Measurements from ENCODE around the gene KRTAP4-3. TPM values are rescaled to one million over a fixed set of nuclear protein-coding genes. Genes with fewer than 3 reads are reported as not detected.
"Not testable (repeated sequence)": the region's sequence is repeated elsewhere in the genome, so short reads cannot be mapped to it uniquely, and the experiment has no call there.

Gene KRTAP4-3
- total RNA-seq, 1 donor: not detected

DNA sequence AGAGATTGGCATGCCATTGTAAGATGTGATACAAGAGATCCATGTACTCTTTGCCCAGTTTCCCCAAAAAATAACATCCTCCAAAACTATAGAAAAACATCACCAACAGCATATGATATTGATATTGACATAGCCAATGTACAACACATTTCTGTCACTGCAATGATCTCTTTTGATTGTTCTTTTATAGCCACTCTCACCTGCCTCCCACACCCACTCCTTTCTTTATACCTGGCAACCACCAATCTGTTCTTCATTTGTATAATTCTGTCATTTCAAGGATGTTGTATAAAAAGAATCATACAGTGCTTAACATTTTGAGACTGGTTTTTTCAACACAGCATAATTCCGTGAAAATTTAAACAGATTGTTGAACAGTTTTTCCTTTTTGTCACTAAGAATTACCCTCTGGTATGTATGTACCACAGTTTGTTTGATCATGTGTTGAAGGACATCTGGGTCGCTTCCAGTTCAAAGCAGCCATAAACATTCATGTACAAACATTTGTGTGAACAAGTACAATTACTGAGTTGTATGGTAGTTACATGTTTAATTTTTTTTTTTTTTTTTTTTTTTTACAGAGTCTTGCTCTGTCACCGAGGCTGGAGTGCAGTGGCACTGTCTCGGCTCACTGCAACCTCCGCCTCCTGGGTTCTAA, 31.5 kb upstream of the KRTAP4-3 start:
- no peak overlapping the region for H3K4me2 ChIP-seq (ENCODE audit: insufficient read depth, low read length)
- H3K36me3 ChIP-seq (ENCODE audit: insufficient read depth, low read length): no peaks in the 10 kb centered on the region
- no peak overlapping the region for H2AFZ ChIP-seq (ENCODE audit: low read length)
- H3K27ac ChIP-seq (ENCODE audit: low read depth, low read length): no peak overlapping the region
- TF ChIP-seq CTCF (IDR thresholded peaks at IDR 0.05; ENCODE audit: extremely low read depth, low read depth, low read length): no peak
- no peaks in the 10 kb centered on the region for H3K79me2 ChIP-seq (ENCODE audit: insufficient read depth, low read length)
- H3K9me3 ChIP-seq (ENCODE audit: low read depth, low read length): no peaks in the 10 kb centered on the region
- no peak overlapping the region for H3K4me3 ChIP-seq (ENCODE audit: insufficient read depth, low read length)
- no peaks in the 10 kb centered on the region for H4K20me1 ChIP-seq (ENCODE audit: insufficient read depth, low read length)
- peaks cover 10% of the 10 kb centered on the region for H3K4me1 ChIP-seq (ENCODE audit: insufficient read depth, low read length)
- no peaks in the 10 kb centered on the region for H3K27me3 ChIP-seq (ENCODE audit: insufficient read depth, low read length)
- no peak for DNase-seq (ENCODE audit: insufficient read length, low spot score, missing footprints)

DNA sequence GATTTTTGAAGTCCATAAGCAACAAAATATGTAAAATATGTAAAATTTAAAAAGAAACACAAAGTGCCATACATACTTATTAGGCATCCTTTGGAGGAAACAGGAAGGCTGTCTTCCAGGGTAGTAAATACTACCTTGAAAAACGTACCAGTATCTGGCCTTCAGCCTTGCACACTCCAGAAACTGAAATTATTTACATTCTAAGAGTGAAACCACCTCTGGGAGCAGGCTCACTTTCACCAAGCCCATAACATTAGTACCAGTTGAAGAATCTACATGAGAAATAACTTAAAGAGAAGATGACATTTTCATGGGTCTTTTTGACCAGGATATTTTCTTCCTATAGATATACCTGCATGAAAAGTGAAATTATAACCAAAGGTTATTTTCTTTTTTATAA, 28.0 kb upstream of the KRTAP4-3 start:
- Histone ChIP-seq H3K27me3 (ENCODE audit: insufficient read depth, low read length) (no peaks in the 10 kb centered on the region), H3K79me2 (ENCODE audit: insufficient read depth, low read length) (no peaks in the 10 kb centered on the region), H3K4me1 (ENCODE audit: insufficient read depth, low read length) (peaks cover 10% of the 10 kb centered on the region), H3K4me2 (ENCODE audit: insufficient read depth, low read length) (peak overlapping the region; percentile 44), H3K27ac (ENCODE audit: low read depth, low read length) (no peak overlapping the region), H4K20me1 (ENCODE audit: insufficient read depth, low read length) (no peaks in the 10 kb centered on the region), H3K9me3 (ENCODE audit: low read depth, low read length) (no peaks in the 10 kb centered on the region), H3K36me3 (ENCODE audit: insufficient read depth, low read length) (no peaks in the 10 kb centered on the region), H3K4me3 (ENCODE audit: insufficient read depth, low read length) (no peak overlapping the region), H2AFZ (ENCODE audit: low read length) (peak overlapping the region; percentile 74)
- no peak for TF ChIP-seq CTCF (IDR thresholded peaks at IDR 0.05; ENCODE audit: extremely low read depth, low read depth, low read length)
- DNase-seq (ENCODE audit: insufficient read length, low spot score, missing footprints): no peak

GRCh38 chr17:41190328-41190727, 22.3 kb upstream of the KRTAP4-3 start:
- H3K27me3 ChIP-seq (ENCODE audit: insufficient read depth, low read length): no peaks in the 10 kb centered on the region
- H2AFZ ChIP-seq (ENCODE audit: low read length): no peak overlapping the region
- H4K20me1 ChIP-seq (ENCODE audit: insufficient read depth, low read length): no peaks in the 10 kb centered on the region
- no peak for DNase-seq (ENCODE audit: insufficient read length, low spot score, missing footprints)
- H3K9me3 ChIP-seq (ENCODE audit: low read depth, low read length): no peaks in the 10 kb centered on the region
- no peaks in the 10 kb centered on the region for H3K79me2 ChIP-seq (ENCODE audit: insufficient read depth, low read length)
- no peak for TF ChIP-seq CTCF (IDR thresholded peaks at IDR 0.05; ENCODE audit: extremely low read depth, low read depth, low read length)
- H3K4me3 ChIP-seq (ENCODE audit: insufficient read depth, low read length): no peak overlapping the region
- H3K4me1 ChIP-seq (ENCODE audit: insufficient read depth, low read length): no peaks in the 10 kb centered on the region
- H3K36me3 ChIP-seq (ENCODE audit: insufficient read depth, low read length): no peaks in the 10 kb centered on the region
- no peak overlapping the region for H3K27ac ChIP-seq (ENCODE audit: low read depth, low read length)
- H3K4me2 ChIP-seq (ENCODE audit: insufficient read depth, low read length): no peak overlapping the region

GRCh38 chr17:41189837-41190318, 21.9 kb upstream of the KRTAP4-3 start, which contains the start of gene KRTAP9-1:
KRTAP9-1 (plus strand) TSS chr17:41189887; CDS start chr17:41189887, 0 bp downstream.
- not testable (repeated sequence) for H3K4me1 ChIP-seq (ENCODE audit: insufficient read depth, low read length); H3K4me3 ChIP-seq (ENCODE audit: insufficient read depth, low read length); H3K4me2 ChIP-seq (ENCODE audit: insufficient read depth, low read length); H3K79me2 ChIP-seq (ENCODE audit: insufficient read depth, low read length); H3K36me3 ChIP-seq (ENCODE audit: insufficient read depth, low read length); H4K20me1 ChIP-seq (ENCODE audit: insufficient read depth, low read length); H3K9me3 ChIP-seq (ENCODE audit: low read depth, low read length); DNase-seq (ENCODE audit: insufficient read length, low spot score, missing footprints); H3K27me3 ChIP-seq (ENCODE audit: insufficient read depth, low read length); H2AFZ ChIP-seq (ENCODE audit: low read length); H3K27ac ChIP-seq (ENCODE audit: low read depth, low read length)

Data from osteoblast (primary cell).